D341Med (cell line): Measurements from ENCODE around the gene SEMA6A.
A peak's percentile ranks its signal among the peaks of the same experiment; 100 is the strongest.

Experiments used
- DNase-seq: peaks from one replicate; pipeline ENCODE4 v3.0.0; 2012; ENCODE audit warnings: low spot score

SEMA6A gene

DNA sequence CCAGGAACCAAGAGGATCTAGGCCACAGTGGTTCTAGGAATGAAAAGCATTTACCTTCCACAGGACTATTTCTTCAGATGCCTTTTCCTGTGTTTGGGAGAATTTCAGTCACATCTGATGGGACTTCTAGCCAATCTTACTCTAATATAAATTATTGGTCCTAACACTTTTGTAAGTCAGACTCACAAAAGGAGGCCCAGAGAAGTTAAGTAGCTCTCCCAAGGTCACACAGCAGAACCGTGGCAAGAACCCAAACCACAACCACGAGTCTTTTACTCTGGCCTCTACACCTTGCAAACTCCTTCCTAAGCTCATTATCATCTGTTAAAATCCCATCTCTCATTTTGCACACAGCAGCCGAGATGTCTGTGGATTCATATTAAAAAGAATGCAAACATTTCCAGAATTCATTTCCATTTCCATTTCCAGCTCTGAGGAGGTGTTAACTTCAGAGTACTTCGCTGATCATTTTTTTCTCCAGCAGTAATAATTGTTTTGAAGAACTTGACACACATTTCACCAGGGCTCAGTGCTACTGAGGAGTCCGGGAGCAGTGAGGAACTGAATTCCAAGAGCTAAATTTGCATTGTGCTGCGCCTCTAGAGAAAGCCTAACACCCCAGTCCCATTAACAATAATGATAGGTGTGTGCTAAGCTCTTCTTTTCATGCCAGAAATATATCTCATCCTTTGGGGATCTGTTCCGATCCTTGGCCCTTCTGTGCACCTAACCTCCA is 168.1 kb downstream of the SEMA6A start:
- DNase-seq, result no peak

DNA sequence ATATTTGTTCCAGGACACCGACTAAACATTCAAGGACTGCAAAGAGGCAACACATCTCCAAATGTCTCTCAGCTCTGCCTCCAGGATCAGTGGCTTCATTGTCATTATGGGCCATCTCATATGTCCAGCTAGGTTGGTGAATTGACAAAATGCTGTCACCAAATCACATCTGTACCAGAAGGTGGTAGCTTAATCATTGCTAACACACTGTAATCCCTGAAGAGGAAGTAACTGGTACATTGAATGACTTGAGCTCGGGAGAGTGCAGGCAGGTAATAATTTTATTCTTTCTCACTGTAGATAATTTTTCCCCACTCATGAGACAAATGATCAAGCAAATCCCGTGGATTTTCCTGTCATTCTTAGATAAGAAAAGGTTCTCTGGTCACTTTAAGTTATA is 169.8 kb downstream of the SEMA6A start:
- DNase-seq, result no peak

DNA sequence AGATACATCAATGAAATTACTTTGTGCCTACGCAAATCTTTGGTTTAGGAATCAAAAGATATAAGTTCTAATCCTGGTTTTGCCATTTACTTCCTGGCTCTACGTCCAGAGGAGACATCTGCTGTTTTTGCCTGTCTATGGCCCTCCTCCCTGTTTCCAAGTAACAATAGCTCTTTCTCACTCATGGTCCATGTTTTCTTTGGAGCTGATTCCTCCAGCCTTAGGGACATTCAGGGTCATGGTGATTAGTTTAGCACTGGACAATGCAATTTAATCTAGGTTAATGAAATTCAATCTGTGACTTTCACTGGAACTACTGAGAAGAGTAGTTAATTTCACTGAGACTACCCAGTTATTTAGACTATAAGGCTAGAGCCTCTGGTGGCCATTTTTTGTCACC is 170.6 kb downstream of the SEMA6A start:
- no peak for DNase-seq

GRCh38 chr5:116402235-116402634 is 172.4 kb downstream of the SEMA6A start:
- no peak for DNase-seq

DNA sequence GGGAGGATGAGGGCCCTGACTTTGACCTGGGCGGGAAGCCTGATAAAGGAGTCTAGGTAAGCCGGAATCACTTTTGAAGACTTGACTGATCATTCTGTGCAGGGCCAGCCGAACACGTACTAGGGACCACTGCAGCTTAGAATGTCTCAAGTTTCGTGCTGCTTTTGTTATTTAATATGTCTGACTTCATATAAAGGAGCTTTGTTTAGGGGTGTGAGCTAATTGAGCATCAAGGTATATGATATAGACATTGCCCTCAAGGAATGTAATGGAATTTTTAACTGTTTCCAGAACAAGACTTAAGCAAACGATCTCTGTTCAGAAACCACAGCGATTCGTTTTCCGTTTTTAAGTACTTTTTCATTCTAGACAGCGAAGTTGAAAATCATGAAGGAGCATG is 173.0 kb downstream of the SEMA6A start:
- DNase-seq, result no peak

- DNase-seq, result no peak
Measured at GRCh38 chr5:116396476-116397099, 178.0 kb downstream of the SEMA6A start.

DNA sequence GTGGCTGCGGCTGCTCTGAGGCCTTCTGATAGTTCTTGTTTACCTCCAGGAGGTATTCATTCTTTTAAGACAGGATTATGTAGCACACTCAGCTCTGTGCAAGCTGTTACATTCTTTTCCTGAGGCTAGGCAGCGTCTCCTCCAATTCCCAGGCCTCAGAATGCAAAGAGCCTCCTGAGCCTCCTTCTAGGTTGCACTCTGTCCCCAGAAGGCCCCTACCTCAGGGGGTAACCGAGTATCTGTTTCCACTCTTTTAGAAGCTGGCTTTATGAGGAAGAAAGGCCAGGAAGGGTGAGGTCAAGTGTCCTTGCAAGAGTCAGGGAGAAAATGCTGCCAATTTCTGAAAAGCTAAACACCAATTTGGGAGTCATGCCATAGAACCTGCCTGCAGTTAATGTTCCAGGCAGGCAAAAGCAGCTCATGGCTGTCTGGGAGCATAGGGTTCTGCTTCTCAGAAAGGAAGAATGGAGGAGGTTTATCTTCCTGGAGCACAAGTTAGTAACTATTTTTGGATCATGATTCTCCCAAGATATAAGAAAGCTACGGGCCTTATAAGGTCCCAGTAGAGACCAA is 178.9 kb downstream of the SEMA6A start:
- peak; percentile 48 for DNase-seq

- DNase-seq, result peak; percentile 67
Measured at GRCh38 chr5:116395226-116395625, 179.4 kb downstream of the SEMA6A start.

GRCh38 chr5:116394186-116394867 is 180.3 kb downstream of the SEMA6A start:
- no peak for DNase-seq
